K562 (cell line): ENCODE data around the gene PPAN. TPM values are rescaled to one million over a fixed set of nuclear protein-coding genes. Genes with fewer than 3 reads are reported as not detected.

ENCODE experiments used
- EZH2 ChIP-seq: IDR thresholded peaks from 2 replicates; pipeline ENCODE4 v1.6.1; 2012; ENCODE audit warnings: low read depth, mild to moderate bottlenecking, inconsistent platforms, low read length, borderline replicate concordance
- HMGN3 ChIP-seq: IDR thresholded peaks from 2 replicates; pipeline ENCODE4 v1.6.1; 2011; ENCODE audit warnings: borderline replicate concordance, low read depth, mild to moderate bottlenecking, mixed read lengths, low read length; ENCODE audit not compliant: insufficient read length; ENCODE audit errors: extremely low read depth
- KLF13 ChIP-seq: fragments of 450-650 bp; IDR thresholded peaks from 2 replicates; pipeline ENCODE4 v1.6.1; 2016; ENCODE audit warnings: missing genetic modification characterization, low read depth, mild to moderate bottlenecking, missing compliant biosample characterization, moderate library complexity, borderline replicate concordance
- NFRKB ChIP-seq: fragments of 450-650 bp; IDR thresholded peaks from 2 replicates; pipeline ENCODE4 v1.6.1; 2016; ENCODE audit warnings: low read depth
- ZNF217 ChIP-seq: sonication (generic); formaldehyde crosslinking; IDR thresholded peaks from 2 replicates; pipeline ENCODE4 v1.8.0; 2022; ENCODE audit warnings: mild to moderate bottlenecking, missing genetic modification reagents
- ZNF561 ChIP-seq: fragments of 450-650 bp; formaldehyde crosslinking; conservative IDR thresholded peaks from 2 replicates; pipeline ENCODE4 v1.4.0; 2020; ENCODE audit warnings: mild to moderate bottlenecking, moderate library complexity
- ZNF584 ChIP-seq: fragments of 200-800 bp; sonication (Bioruptor generic); IDR thresholded peaks from 2 replicates; pipeline ENCODE4 v1.6.1; 2016; ENCODE audit warnings: low read depth, mild to moderate bottlenecking, missing genetic modification characterization, missing compliant biosample characterization
- ZNF764 ChIP-seq: fragments of 250-450 bp; sonication (Bioruptor Pico); IDR thresholded peaks from 2 replicates; pipeline ENCODE4 v1.4.0; 2020; ENCODE audit warnings: low read depth, mild to moderate bottlenecking, moderate library complexity
- polyA plus RNA-seq, 8 experiments: library from polyadenylated mRNA; depleted of rRNA in 4 of 8; stranded (reverse) in 5 of 8; unstranded in 3 of 8; fragments of >200 nt; fragmentation: Nextera tagmentation in 2 of 8; fragmentation: Illumina TruSeq in 1 of 8; extraction: Ambion mirVana in 2 of 8; extraction: Trizol in 1 of 8; gene quantifications; 2 replicates each; pipeline versions ENCODE4 v1.2.1 to v1.2.3, GENCODE V29; 2011 to 2014; ENCODE audit warnings: inconsistent platforms in 1 of 8, missing spikeins in 1 of 8
- total RNA-seq, 7 experiments: library from RNA; depleted of rRNA in 6 of 7; stranded (reverse); fragments of >200 nt in 6 of 7; fragmentation: Illumina TruSeq in 2 of 7; extraction: Trizol in 2 of 7; gene quantifications; 2 replicates each; pipeline versions ENCODE4 v1.2.1 to v1.2.3, GENCODE V29; 2011 to 2021; ENCODE audit warnings: low replicate concordance in 1 of 7
- TF ChIP-seq, protein P1 (sequence below), 2 experiments: IDR thresholded peaks in 1 of 2; conservative IDR thresholded peaks in 1 of 2; 2 replicates each; pipeline ENCODE4 v1.6.1; 2016; ENCODE audit warnings: low read depth in 2 of 2, mild to moderate bottlenecking in 1 of 2, missing compliant biosample characterization in 1 of 2, missing genetic modification characterization in 1 of 2, moderate library complexity in 1 of 2
- TF ChIP-seq, protein P2 (sequence below): fragments of 450-650 bp; IDR thresholded peaks from 2 replicates; pipeline ENCODE4 v1.6.1; 2016; ENCODE audit warnings: mild to moderate bottlenecking
- TF ChIP-seq, protein P3 (sequence below): conservative IDR thresholded peaks from 2 replicates; pipeline ENCODE4 v1.6.1; 2011; ENCODE audit warnings: low read depth, mild to moderate bottlenecking, low read length; ENCODE audit not compliant: control insufficient read depth
- TF ChIP-seq, protein P4 (sequence below): fragments of 250-450 bp; sonication (Bioruptor Pico); IDR thresholded peaks from 2 replicates; pipeline ENCODE4 v1.9.0; 2021; ENCODE audit warnings: mild to moderate bottlenecking
- TF ChIP-seq, protein P5 (sequence below): IDR thresholded peaks from 2 replicates; pipeline ENCODE4 v1.6.1; 2012; ENCODE audit warnings: low read depth, low read length, improper control_type of control experiment, borderline replicate concordance
- TF ChIP-seq, protein P6 (sequence below): fragments of 200-800 bp; sonication (Bioruptor generic); IDR thresholded peaks from 2 replicates; pipeline ENCODE4 v1.6.1; 2017; ENCODE audit warnings: missing genetic modification characterization, missing compliant biosample characterization

The PPAN gene
- total and polyA plus RNA-seq, 9 of the 15 experiments (the other 6 are each of a cell fraction or from before 2014, with no cell fraction given), result 2.2 to 129 (median 59.1) TPM

DNA sequence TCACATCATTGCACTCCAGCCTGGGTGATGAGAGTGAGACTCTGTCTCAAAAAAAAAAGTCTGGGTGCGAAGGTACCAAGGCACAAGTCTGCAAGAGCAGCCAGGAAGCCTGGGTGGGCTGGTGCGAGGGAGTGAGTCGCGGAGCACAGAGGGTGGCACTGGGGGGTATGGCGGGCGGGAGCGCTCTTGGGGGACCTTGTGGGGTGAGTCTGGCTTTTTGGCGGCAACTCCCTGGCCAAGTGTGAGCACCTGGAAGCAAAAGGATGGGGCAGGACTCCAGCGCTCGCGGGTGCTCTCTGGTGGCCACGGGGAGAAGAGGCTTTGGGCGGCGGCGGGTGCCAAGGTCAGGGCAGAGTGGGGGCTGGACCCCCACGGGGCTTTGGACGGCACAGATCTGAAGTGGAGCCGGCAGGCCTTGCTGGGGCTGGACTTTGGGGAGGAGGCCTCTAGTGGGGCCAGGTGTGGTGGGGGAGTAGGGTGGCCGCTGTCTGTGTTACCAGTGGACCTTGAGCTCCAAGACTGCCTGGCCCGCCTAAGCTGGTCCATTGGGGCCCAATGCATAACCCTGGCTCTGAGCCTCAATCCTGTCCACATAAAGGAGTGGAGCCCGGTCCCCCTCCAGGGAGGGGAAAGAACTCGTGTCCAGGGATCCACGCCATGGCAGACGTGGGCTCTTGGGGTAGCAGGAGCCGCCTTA lies 6.9 kb downstream of the PPAN start (continued):
- TF ChIP-seq, protein P1, sequence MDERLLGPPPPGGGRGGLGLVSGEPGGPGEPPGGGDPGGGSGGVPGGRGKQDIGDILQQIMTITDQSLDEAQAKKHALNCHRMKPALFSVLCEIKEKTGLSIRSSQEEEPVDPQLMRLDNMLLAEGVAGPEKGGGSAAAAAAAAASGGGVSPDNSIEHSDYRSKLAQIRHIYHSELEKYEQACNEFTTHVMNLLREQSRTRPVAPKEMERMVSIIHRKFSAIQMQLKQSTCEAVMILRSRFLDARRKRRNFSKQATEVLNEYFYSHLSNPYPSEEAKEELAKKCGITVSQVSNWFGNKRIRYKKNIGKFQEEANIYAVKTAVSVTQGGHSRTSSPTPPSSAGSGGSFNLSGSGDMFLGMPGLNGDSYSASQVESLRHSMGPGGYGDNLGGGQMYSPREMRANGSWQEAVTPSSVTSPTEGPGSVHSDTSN (CRISPR knock-in tag; IDR thresholded peaks at IDR 0.05; ENCODE audit: low read depth), result no peak
- TF ChIP-seq, protein P1 (tag; conservative IDR thresholded peaks at IDR 0.05; ENCODE audit: low read depth), result no peak
- TF ChIP-seq, protein P2, sequence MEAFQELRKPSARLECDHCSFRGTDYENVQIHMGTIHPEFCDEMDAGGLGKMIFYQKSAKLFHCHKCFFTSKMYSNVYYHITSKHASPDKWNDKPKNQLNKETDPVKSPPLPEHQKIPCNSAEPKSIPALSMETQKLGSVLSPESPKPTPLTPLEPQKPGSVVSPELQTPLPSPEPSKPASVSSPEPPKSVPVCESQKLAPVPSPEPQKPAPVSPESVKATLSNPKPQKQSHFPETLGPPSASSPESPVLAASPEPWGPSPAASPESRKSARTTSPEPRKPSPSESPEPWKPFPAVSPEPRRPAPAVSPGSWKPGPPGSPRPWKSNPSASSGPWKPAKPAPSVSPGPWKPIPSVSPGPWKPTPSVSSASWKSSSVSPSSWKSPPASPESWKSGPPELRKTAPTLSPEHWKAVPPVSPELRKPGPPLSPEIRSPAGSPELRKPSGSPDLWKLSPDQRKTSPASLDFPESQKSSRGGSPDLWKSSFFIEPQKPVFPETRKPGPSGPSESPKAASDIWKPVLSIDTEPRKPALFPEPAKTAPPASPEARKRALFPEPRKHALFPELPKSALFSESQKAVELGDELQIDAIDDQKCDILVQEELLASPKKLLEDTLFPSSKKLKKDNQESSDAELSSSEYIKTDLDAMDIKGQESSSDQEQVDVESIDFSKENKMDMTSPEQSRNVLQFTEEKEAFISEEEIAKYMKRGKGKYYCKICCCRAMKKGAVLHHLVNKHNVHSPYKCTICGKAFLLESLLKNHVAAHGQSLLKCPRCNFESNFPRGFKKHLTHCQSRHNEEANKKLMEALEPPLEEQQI, result no peak
- TF ChIP-seq, protein P3, sequence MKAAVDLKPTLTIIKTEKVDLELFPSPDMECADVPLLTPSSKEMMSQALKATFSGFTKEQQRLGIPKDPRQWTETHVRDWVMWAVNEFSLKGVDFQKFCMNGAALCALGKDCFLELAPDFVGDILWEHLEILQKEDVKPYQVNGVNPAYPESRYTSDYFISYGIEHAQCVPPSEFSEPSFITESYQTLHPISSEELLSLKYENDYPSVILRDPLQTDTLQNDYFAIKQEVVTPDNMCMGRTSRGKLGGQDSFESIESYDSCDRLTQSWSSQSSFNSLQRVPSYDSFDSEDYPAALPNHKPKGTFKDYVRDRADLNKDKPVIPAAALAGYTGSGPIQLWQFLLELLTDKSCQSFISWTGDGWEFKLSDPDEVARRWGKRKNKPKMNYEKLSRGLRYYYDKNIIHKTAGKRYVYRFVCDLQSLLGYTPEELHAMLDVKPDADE, result peak; percentile 6; the same call in 1 of the 2 replicates
- TF ChIP-seq, protein P4, sequence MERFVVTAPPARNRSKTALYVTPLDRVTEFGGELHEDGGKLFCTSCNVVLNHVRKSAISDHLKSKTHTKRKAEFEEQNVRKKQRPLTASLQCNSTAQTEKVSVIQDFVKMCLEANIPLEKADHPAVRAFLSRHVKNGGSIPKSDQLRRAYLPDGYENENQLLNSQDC, result peak; percentile 55; the same call in 1 of the 2 replicates
- TF ChIP-seq ZNF561 (CRISPR knock-in tag), result 0 out of 2 replicates have a peak, but pooled peaks have one; percentile 43
- TF ChIP-seq ZNF764 (CRISPR knock-in tag), result no peak; the same call in 1 of the 2 replicates
- TF ChIP-seq NFRKB, result no peak
- TF ChIP-seq, protein P5, sequence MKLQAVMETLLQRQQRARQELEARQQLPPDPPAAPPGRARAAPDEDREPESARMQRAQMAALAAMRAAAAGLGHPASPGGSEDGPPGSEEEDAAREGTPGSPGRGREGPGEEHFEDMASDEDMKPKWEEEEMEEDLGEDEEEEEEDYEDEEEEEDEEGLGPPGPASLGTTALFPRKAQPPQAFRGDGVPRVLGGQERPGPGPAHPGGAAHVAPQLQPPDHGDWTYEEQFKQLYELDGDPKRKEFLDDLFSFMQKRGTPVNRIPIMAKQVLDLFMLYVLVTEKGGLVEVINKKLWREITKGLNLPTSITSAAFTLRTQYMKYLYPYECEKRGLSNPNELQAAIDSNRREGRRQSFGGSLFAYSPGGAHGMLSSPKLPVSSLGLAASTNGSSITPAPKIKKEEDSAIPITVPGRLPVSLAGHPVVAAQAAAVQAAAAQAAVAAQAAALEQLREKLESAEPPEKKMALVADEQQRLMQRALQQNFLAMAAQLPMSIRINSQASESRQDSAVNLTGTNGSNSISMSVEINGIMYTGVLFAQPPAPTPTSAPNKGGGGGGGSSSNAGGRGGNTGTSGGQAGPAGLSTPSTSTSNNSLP, result no peak
- no peak for TF ChIP-seq ZNF584 (CRISPR knock-in tag)
- TF ChIP-seq ZNF217 (CRISPR knock-in tag), result no peak
- TF ChIP-seq EZH2, result no peak
- TF ChIP-seq, protein P6, sequence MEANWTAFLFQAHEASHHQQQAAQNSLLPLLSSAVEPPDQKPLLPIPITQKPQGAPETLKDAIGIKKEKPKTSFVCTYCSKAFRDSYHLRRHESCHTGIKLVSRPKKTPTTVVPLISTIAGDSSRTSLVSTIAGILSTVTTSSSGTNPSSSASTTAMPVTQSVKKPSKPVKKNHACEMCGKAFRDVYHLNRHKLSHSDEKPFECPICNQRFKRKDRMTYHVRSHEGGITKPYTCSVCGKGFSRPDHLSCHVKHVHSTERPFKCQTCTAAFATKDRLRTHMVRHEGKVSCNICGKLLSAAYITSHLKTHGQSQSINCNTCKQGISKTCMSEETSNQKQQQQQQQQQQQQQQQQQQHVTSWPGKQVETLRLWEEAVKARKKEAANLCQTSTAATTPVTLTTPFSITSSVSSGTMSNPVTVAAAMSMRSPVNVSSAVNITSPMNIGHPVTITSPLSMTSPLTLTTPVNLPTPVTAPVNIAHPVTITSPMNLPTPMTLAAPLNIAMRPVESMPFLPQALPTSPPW, result peak; percentile 55
- TF ChIP-seq KLF13 (tag), result no peak
- TF ChIP-seq HMGN3, result no peak
